Hair follicular keratinocyte (primary cell): ENCODE data around the gene LRRC28. TPM values are rescaled to one million over a fixed set of nuclear protein-coding genes. Genes with fewer than 3 reads are reported as not detected.

Experiments used
- total RNA-seq: library from RNA; depleted of rRNA; stranded (reverse); fragments of >200 nt; gene quantifications from 2 replicates; pipeline ENCODE4 v1.2.3, GENCODE V29; 2015

The LRRC28 gene
- total RNA-seq = 16.5 and 18.1 TPM in 2 replicates

DNA sequence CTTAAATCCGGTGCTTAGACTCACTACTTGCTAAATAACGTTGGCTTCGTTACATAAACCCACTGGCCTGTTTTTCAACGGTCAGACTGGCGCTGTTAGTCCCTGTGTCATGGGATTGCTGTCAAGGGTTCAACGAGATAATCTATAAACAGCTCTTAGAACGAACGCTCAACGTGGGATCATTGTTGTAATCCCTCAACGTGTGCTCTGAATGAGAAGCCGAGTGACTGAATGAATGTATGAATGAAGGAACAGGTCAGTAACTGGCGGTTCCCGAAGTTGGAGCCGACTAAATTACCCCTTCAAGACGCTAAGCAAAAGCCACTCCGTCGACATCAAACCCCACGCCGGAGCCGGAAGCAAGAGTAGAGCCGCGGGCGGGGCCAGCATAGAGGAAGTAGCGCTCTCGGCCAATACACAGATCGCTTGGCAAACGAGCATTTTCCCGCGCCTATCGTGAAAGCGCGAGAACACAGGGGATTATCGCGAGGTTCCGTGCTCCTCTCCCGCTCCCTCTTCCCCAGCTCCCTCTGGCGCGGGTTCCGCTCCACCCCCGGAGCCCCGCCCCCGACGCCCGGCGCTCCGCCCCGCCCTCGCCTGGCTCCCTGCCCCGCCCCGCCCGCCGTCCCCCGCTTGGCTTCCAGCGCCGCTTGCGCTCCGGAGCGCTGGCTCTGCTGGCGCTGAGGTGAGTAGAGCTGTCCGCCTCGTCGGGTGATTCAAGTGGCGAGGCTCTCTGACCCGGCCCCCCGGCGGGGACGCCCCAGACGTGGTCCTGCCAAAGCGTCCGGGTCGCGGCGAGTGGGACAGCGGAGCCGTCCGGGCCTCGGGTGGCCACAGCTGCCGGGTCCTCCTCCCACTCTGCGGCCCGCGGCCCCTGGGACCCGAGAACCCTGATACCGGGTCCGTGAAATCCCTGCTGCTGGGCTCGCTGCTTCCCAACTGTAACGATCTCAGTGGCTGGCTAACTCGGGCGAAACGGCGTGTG lies at the start of gene LRRC28:
Gene LRRC28 (plus strand): TSS at position 625 of the 985 bp plus-strand sequence. CDS start 4,477 bp downstream, outside the sequence.

GRCh38 chr15:99249270-99249841 lies 1.9 kb upstream of the LRRC28 start, which contains the start of gene TTC23:
TSS of gene TTC23 (minus strand) at chr15:99249581. CDS start at chr15:99228712, 20,869 bp downstream.

Other genes with a start within 250 kb of the LRRC28 start
- not detected in 2 replicates for gene PGPEP1L, start 243.7 kb upstream of the LRRC28 start, total RNA-seq
- 0.78 and 1.7 TPM in 2 replicates for gene SYNM, start 146.4 kb upstream of the LRRC28 start, total RNA-seq
- 16.5 and 20.4 TPM in 2 replicates for gene TTC23, start 1.9 kb upstream of the LRRC28 start, total RNA-seq